ENCODE data around the gene JMJD4. TPM values are rescaled to one million over a fixed set of nuclear protein-coding genes. Genes with fewer than 3 reads are reported as not detected.

The JMJD4 gene
- total RNA-seq, 1 experiment from 2014 or later = 24.4 TPM

GRCh38 chr1:227726924-227727599 is 8.0 kb downstream of the JMJD4 start:
- Histone ChIP-seq H2BK5ac (ENCODE audit: insufficient read length, low read length) (no peak overlapping the region), H2BK120ac (ENCODE audit: low read depth, low read length, poor library complexity, severe bottlenecking) (no peak overlapping the region), H4K91ac (ENCODE audit: insufficient read length, low read depth, low read length) (no peak overlapping the region), H3K14ac (ENCODE audit: insufficient read depth, low read length) (no peak overlapping the region), H2BK12ac (ENCODE audit: insufficient read length, low read depth, low read length) (no peak overlapping the region), H3K27me3 (ENCODE audit: insufficient read depth, low read length) (no peaks in the 10 kb centered on the region), H3K79me1 (ENCODE audit: insufficient read depth, low read depth, low read length, poor library complexity, severe bottlenecking) (no peaks in the 10 kb centered on the region), H2BK15ac (ENCODE audit: low read depth, low read length) (no peak overlapping the region), H3K4me2 (ENCODE audit: insufficient read depth, insufficient read length, low read length) (no peak overlapping the region), H3K18ac (ENCODE audit: insufficient read length, low read depth, low read length) (no peak overlapping the region), H3K9ac (ENCODE audit: extremely low read depth, insufficient read length, low read length) (no peak overlapping the region), H3K9me3 (ENCODE audit: control insufficient read depth, low read depth, low read length) (peaks cover 13% of the 10 kb centered on the region), H4K5ac (ENCODE audit: insufficient read length, low read depth, low read length) (no peak overlapping the region), H2BK20ac (ENCODE audit: low read depth, low read length, poor library complexity, severe bottlenecking) (no peak overlapping the region), H3T11ph (ENCODE audit: low read length) (no peak overlapping the region), H3K23ac (ENCODE audit: insufficient read length, low read depth, low read length) (no peak overlapping the region), H3K79me2 (ENCODE audit: insufficient read depth, low read length) (no peaks in the 10 kb centered on the region), H3K4me1 (ENCODE audit: insufficient read depth, low read length) (peaks cover 2% of the 10 kb centered on the region; the same call in 1 of the 2 replicates), H2AK5ac (ENCODE audit: insufficient read length, low read length) (no peak overlapping the region), H3K4ac (ENCODE audit: low read depth, low read length) (no peak overlapping the region), H3K56ac (ENCODE audit: insufficient read length, low read depth, low read length) (no peak overlapping the region), H3K27ac (ENCODE audit: insufficient read length, low read depth, low read length) (no peak overlapping the region), H4K20me1 (ENCODE audit: control insufficient read depth, insufficient read depth, insufficient read length) (peaks cover 8% of the 10 kb centered on the region), H4K8ac (replicated peaks; ENCODE audit: insufficient read length, low read depth, low read length) (no peak overlapping the region), H3K23me2 (ENCODE audit: insufficient read length, low read depth, low read length, poor library complexity, severe bottlenecking) (peaks cover 5% of the 10 kb centered on the region), H2AFZ (ENCODE audit: low read length) (no peak overlapping the region)
- peak overlapping the region in 1 of 2 experiments; percentile 80; a peak in 1 of 5 replicates for H3K4me3 Mint-ChIP-seq
- peaks cover 17% of the 10 kb centered on the region for H3K27me3 Mint-ChIP-seq (ENCODE audit: low read depth)
- no peak overlapping the region for H3K27ac Mint-ChIP-seq
- DNase-seq = no peak
- TF ChIP-seq, protein P1, sequence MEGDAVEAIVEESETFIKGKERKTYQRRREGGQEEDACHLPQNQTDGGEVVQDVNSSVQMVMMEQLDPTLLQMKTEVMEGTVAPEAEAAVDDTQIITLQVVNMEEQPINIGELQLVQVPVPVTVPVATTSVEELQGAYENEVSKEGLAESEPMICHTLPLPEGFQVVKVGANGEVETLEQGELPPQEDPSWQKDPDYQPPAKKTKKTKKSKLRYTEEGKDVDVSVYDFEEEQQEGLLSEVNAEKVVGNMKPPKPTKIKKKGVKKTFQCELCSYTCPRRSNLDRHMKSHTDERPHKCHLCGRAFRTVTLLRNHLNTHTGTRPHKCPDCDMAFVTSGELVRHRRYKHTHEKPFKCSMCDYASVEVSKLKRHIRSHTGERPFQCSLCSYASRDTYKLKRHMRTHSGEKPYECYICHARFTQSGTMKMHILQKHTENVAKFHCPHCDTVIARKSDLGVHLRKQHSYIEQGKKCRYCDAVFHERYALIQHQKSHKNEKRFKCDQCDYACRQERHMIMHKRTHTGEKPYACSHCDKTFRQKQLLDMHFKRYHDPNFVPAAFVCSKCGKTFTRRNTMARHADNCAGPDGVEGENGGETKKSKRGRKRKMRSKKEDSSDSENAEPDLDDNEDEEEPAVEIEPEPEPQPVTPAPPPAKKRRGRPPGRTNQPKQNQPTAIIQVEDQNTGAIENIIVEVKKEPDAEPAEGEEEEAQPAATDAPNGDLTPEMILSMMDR (conservative IDR thresholded peaks at IDR 0.05) = no peak
- H3K36me3 Mint-ChIP-seq (ENCODE audit: insufficient read depth in 1 of 3, low read depth in 3 of 3) = peaks cover 6 to 24% (median 19%) of the 10 kb centered on the region in 3 experiments; a peak in 6 of 7 replicates
- H3K4me1 Mint-ChIP-seq = peaks cover 21 to 34% of the 10 kb centered on the region in 2 experiments
- no CpG with 5 or more reads among the region's 6 CpGs for WGBS (ENCODE audit: extremely low coverage, insufficient read length, low lambda C conversion rate)
- H3K9me3 Mint-ChIP-seq = peaks cover 22 to 23% of the 10 kb centered on the region in 2 experiments

Measured in H9 (cell line).